NCI-H1694 (cell line): Measurements from ENCODE around the gene GIMAP5.
"Not testable (repeated sequence)": the region's sequence is repeated elsewhere in the genome, so short reads cannot be mapped to it uniquely, and the experiment has no call there.

Source experiments
- DNase-seq: peaks from one replicate; lab custom pipeline; 2025; lab: John Stamatoyannopoulos, UW

Gene GIMAP5

DNA sequence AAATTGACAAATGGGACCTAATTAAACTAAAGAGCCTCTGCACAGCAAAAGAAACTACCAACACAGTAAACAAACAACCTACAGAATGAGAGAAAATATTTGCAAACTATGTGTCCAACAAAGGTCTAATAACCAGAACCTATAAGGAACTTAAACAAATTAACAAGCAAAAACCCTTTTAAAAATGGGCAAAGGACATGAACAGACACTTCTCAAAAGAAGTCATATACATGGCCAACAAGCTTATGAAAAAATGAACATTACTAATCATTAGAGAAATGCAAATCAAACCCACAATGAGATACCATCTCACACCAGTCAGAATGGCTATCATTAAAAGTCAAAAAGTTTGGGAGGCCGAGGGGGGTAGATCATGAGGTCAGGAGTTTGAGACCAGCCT is 36.9 kb downstream of the GIMAP5 start:
- DNase-seq = not testable (repeated sequence)

GRCh38 chr7:150778014-150778737 is 41.0 kb downstream of the GIMAP5 start:
- DNase-seq = no peak

DNA sequence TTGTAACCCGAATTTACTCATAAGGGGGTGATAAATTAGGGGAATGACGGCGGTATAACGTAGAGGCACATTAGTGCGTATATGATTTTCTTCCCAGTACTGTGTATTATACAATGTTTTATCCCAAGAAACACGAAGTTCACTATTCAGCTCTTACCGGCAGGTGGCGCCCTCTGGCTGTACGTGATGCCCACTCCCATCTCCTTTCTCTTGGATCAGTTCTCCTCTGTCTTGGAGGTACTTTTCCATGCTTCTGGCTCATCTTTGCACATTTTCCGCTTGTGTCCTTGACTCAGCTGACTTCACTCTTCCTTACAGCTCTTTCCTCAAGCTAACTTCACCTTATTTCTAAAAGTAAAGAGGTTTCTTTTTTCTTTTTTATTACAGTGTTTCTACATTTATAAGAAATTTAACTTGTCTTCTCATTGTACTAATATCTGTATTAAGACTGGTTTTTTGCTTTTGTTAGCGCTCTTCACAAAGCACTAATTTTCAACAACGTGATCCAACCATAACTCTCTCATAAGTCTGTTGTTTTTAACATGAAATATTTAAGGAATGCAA is 41.6 kb downstream of the GIMAP5 start:
- peak; percentile 86 for DNase-seq

DNA sequence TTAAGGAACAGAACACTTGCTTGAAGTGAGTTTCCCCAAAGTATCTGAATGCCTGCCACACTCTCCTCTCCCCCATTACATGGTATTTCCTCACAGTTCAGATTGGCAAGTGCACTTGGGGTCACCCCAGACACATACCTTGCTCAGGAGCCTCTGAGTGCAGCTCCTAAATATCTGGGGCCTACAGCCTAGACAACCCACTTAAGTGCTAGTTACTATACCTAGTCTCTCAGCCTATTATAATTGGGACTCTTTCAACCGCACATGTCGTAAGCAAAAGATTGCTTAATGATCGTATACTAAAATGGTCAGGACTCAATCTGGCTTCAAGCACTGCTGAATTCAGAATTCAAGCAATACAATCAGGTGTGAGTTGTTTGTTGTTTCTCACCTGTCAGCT is 43.1 kb downstream of the GIMAP5 start:
- no peak for DNase-seq

- no peak for DNase-seq
These were observed 43.9 kb downstream of the GIMAP5 start for GRCh38 chr7:150781103-150781502.

DNA sequence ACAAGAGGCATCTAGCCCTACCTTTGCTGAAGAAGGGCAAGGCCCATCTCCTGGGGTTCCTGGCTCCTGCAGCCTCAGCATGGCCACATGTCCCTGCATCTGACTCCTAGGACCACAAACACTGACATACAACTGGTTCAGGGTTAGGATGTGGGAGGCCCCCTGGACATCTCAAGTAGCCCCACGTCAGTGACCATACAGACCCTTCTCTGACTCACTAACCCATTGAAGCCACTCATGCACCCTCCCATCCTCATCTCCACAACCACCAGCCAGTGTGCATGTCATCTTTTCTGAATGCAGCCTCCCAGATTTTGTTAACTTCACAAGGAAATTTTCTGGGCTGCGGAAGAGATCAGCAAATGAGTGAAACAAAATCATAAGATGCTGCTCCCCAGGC is 44.7 kb downstream of the GIMAP5 start:
- DNase-seq = no peak

DNA sequence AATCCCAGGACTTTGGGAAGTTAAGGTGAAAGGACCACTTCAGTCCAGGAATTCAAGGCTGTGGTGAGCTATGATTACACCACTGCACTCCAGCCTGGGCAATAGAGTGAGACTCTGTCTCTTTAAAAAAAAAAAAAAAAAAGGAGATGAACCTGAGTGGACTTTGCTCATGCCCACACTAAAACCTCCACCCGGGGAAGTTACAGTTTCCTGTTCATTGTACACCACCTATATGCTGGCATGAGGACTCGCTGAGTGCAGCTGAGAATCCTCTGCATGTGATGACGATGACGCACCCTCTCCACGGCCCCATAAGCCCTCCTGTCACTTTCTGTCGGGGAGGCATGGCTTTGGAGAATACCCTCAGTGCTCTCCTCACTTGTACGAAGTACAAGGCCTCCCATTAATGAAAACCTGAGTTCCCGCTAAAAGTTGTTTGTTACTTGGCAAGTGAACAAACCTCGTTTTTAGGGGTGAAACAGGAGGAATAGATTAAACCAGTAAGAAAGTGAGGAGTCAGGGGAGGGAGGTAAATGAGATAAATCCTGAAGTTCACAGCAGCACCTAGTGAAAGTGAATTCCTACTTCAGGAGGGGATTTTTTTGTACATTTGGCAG is 47.0 kb downstream of the GIMAP5 start:
- no peak for DNase-seq

GRCh38 chr7:150784954-150785353 is 47.7 kb downstream of the GIMAP5 start:
- DNase-seq = no peak

GRCh38 chr7:150787321-150788281 is 50.4 kb downstream of the GIMAP5 start:
- DNase-seq = no peak

GRCh38 chr7:150788474-150789269 is 51.5 kb downstream of the GIMAP5 start:
- no peak for DNase-seq

DNA sequence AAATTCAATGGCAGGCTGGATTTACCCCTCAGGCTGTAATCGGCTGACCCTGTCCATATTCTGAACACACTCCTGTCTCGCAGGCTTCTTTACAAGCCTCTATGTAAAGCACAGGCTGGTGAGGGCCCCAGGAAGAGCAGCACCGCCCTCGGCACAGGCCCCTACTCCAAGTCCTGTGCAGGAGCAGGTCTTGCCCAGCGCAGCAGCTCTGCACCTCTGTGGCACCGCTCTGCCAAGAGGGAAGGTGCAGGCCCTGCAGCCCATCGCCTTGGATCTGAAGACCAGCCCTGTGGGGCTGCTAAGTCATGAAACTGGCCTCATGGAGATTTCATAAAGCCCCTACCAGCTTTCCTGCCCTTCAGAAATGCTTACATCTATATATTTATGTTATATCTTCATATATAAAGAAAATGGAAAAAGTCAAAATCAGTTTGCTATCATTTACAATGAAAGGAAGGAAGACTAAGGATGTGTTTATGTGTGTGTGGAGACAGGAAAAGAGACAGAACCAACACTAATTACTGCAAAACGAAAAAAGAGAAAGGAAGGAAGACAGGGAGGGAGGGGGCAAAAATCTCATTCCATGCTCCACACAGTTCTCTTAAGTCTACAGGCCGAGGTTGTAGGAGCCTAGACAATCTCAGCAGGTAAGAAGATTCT is 53.3 kb downstream of the GIMAP5 start:
- DNase-seq = no peak

GRCh38 chr7:150791304-150791703 is 54.1 kb downstream of the GIMAP5 start:
- no peak for DNase-seq

- no peak for DNase-seq
These were observed 54.7 kb downstream of the GIMAP5 start for GRCh38 chr7:150791746-150792452.
